Inflammatory macrophage treated with lipopolysaccharide for 1 hour (primary cell): ENCODE measurements around the gene TMPRSS13.
A peak's percentile ranks its signal among the peaks of the same experiment; 100 is the strongest.

Experiments used
- DNase-seq, 2 donors: peaks; one replicate each; pipeline ENCODE4 v3.0.0-alpha.2; 2020 to 2022

TMPRSS13 gene

DNA sequence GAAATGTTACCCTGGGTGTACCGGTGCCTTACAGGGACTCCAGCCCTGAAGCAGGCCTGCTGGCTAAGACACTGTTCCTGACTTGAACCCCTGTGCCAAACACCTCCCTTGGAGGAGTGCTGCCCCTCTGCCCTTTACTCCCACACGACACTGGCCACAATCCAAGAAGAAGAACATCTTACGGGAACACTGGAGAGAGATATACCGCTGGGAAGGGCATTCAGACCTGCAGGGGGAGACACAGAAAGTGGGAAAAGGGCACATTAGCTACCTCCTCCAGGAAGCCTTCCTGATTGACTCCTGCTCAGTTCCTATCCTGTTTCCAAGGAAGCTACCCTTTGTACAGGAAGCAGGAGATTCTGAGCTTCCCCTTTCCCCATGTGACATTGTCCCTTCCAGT is 18.7 kb downstream of the TMPRSS13 start:
- DNase-seq = no peak

DNA sequence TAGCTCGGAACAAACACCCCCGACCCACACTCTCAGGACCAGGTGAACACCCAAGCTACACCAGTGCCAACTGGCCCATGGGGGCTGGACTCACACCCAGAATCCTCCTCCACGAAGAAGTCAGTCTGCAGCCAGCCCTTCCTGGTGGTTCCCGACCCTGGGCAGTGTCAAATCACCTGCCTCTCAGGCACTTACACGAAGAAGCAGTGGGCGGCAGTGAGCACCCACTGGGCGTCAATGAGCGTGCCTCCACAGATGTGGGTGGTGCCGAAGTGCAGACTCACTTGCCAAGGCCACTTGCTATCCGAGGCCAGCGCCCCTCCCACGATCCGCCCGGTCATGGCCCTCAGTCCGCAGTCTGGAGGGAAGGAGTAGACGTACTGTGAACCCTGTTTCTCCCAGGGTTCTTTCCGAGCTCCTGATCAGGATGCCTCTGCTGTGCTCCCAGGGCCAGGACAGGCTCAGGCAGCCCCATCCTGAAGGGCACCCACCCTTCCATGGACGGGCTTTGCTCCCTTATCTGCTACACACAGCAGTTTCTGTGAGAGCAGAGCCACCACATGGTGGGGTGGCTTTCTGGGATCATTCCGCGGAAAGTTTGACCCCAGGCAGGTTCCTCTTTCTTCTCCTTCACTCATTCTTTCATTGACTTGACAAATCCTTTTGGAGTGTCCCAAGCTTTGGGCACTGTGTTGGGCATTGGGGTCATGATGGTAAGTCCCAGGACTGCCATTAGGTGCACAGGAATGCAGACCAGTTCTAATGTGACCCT is 19.4 kb downstream of the TMPRSS13 start:
- no peak for DNase-seq

DNA sequence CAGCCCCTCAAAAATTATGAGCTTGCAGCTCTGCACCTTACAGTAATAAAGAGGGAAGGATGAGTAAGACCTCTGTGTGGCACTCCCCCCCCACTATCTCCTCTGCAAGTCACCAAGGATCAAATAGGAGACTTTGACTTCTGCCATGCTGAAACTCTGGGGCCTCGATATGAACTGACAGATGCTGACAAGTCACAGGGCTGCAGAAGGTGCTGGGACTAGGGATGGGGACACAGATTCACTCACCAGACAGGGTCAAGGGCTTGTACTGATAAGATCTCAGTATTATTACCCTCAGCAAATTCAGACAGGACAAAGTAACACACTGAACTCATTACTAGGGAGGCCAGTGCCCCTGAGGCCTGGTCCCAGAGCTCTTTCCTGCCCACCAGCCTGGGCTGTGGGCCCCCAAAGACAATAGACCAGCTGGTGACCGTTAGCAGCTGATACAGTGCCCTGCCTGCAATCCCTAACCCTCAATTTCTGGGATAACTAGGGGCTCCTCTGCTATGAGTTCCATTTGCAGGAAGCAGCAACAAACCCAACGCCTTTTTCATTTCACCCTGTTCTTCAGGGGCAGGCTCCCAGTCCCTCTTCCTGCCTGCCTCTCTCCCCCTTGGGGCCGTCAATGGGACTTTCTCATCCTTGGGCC is 20.1 kb downstream of the TMPRSS13 start:
- no peak for DNase-seq

DNA sequence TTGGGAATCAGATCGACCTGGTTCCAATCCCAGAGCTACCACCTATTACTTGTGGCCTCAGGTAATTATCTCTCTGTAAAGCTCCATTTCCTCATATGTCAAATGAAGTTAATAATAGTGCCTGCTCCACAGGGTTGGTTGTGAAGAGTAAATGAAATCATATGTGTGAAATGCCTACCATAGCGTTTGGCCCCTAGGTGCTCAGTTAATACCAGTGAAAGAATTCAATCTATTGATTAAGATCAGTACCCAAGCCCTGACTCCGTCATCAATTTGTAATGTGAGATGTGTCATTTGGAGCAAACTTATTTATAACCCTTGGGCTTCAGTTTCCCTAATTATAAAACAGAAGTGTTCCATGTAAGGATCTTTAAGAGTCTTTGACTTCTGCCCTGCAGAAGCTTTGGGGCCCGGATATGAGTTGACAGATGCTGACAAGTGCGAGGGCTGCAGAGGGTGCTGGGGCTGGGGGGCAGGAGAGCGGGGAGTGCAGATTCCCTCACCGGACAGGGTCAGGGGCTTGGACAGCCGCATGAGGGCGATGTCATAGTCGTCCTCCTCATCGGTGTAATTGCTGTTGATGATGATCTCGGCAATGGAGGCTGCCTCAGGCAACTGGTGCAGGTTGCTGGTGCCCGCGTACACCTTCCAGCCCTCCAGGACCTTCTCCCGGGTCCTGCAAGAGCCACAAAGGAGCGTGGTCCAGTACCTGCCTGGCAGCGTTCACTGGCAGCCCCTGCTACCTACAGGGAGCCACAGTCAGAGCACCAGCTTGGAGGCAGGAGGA is 20.9 kb downstream of the TMPRSS13 start:
- DNase-seq = no peak

GRCh38 chr11:117907276-117908108 is 21.7 kb downstream of the TMPRSS13 start:
- DNase-seq = peak; percentile 97 to 100

GRCh38 chr11:117906710-117907109 is 22.5 kb downstream of the TMPRSS13 start:
- DNase-seq = no peak

DNA sequence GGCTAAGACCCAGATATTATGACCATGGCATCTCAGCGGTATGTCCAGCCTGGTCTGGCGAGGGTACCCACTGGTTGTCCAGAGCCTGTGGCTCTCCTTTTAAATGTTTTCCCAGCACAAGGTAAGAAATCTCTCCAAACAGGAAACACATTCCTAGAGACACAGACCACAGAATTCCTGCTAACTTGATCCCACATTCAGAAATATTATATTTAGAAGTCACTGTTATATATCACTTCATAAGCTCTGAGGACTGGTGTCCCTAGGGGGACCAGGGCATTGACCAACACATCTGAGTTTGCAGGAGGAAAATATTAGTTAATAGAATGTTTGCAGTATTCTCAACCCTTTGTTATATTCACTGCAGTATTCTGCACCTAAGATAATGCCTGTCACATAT is 23.1 kb downstream of the TMPRSS13 start:
- DNase-seq = no peak

DNA sequence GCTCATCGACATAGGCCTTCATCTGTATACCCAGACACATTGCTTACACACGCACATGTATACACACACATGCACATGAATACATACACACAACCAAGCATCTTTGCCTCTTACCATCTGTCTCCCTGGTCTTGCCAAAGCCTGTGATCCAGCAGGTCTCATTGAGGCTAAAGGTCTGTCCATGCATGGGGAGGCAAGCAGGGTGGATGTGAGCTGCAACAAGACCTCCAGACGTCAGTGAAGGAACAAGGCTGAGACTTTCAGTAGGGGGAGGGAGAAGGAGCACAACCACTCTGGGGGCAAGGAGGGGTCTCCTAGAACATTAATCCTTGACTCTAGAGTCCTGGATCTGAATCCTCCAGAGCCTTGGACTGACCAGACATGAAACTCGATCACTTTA is 23.7 kb downstream of the TMPRSS13 start:
- no peak for DNase-seq

DNA sequence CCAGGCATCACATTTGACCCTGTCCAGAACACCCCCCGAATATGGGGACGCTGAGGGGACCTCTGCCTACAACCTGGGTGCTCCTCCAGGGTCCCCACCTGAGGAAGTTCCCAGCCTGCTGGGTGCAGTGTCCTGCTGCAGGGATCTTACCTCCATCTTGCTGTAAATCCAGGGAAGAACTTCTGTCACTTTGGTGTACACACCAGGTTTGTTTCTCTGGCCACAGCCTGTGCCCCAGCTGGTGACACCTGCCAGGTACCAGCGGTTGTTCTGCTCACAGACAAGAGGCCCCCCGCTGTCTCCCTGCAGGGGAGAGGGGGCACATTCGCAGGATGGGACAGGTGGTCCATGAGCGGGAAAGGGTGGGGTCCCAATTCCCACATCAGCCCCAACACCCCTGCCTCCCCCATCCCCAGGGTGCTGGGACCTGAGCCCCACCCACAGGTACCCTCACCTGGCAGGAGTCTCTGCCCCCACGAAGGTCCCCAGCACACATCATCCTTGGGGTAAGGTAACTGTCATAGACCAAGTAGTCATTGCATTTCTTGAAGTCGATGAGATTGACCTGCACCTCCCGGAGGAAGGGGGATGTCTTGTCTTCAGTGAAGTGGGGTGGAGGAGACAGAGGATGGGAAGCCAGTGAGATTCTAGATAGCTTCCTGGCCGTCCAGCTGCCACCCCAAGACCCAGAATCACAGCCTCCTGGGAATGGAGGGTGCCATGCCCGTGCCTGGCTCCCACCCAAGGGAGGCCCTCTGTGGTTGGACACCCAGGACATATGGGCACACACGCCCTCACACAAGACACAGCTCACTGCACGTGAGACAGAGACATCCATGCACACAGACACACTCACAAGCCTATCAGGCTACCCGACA is 25.5 kb downstream of the TMPRSS13 start:
- no peak for DNase-seq

DNA sequence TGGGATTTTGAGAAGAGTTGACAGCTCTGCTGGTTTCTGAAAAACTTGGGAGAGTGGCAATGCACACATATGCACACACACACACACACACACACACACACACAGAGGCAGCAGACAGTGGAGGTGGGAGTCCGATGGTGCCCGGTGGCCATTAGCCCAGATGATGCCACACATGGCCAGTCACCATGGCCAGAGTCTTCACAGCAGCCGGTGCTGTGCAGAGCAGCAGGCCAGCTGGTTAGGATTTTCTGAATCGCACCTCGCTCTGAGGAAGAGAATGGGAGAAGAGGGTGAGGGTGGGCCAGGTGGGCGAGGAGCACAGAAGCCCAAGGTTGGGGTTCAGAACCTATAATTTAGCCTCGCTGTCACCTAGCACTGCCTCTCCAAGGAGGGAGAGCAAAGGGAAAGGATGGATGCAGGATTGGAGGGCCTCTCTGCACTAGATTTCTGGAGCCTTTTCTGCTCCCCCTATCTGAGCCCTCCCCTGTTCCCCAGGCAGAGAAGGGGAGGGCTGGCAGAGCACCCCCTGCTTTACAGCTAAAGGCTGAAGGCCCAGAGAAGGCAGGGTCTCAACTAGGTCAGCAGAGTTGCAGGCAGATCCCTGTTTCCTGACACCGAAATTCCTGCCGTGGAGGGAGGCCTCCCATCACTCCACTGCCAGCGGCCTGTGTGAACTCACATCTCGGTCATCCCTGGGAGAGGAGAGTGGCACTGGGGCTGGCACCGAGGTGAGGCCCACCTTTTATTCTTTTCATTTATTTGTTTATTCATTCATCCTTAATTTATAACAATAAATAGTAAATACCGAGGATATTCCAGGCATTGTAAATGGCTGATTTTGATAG is 27.0 kb downstream of the TMPRSS13 start:
- DNase-seq = no peak

- DNase-seq = no peak
Observed at GRCh38 chr11:117901601-117902000, 27.6 kb downstream of the TMPRSS13 start.

DNA sequence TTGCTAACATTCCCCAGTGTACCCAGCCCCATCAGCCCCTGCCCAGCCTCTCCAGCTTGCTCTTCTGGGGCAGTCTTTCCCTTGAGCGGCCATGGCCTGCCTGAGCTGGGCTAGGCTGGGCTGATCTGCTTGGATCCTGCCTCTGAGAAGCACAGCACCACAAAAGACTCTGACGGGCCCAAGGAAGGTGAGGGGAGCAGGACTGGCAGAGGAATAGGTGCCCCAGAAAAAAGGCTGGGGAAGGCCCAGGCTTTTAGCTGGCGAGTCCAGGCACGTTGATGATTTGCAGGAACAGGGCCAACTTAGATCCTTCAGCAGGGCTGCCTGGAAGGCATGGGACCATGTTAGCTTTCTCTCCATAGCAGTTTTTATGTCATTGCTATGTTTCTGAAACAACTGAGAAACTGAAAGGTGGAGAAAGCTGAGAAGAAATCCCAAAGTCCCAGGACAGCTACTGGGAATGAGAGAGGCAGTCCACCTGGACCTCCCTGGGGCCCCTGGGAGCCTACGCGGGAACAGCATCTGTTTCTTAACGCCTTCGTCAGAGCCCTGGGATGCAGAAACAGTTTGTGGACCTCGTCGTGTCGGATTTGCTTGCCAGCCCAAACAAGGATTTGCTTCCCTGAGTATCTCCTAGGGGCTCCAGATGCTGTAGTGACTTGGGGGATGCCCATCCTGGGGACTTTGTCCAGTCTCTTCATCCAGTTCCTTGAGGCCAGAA is 28.3 kb downstream of the TMPRSS13 start:
- no peak for DNase-seq

DNA sequence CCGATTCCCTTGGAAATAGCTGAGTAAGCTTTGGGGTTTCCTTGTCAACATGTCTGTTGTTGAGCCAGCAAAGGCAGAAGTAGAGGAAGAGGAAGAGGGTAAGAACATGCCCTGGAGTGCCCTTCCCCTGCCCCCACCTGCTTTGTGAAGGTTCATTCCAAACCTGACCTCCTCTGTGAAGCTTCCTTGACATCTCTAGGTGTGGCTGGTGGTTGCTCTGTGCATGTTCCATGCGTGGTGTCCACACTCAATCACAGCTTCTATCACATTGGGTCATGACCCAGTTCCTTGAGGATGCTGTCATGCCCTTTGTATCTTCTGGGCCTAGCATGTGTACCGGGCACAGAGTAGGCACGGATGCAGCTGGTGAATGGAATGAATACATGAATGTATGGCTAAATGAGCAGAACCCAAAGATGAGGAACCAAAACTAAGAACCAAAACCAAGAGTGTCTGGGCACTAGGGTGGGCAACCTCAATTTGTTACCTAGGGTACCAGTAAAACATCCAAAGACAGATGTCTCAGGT is 29.0 kb downstream of the TMPRSS13 start:
- peak; percentile 29 to 37 for DNase-seq

GRCh38 chr11:117898059-117898458 is 31.1 kb downstream of the TMPRSS13 start:
- DNase-seq = no peak

DNA sequence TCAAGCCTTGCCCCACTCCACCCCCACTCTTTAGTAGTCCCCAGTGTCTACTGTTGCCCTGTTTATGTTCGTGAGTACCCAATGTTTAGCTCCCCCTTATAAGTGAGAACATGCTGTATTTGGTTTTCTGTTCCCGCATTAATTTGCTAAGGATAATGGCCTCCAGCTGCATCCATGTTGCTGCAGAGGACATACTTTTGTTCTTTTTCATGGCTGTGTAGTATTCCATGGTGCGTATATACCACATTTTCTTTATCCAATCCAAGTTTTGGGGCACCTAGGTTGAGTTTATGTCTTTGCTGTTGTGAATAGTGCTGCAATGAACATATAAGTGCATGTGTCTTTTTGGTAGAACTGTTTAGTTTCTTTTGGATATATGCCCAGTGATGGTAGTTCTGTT is 36.6 kb downstream of the TMPRSS13 start:
- no peak for DNase-seq

DNA sequence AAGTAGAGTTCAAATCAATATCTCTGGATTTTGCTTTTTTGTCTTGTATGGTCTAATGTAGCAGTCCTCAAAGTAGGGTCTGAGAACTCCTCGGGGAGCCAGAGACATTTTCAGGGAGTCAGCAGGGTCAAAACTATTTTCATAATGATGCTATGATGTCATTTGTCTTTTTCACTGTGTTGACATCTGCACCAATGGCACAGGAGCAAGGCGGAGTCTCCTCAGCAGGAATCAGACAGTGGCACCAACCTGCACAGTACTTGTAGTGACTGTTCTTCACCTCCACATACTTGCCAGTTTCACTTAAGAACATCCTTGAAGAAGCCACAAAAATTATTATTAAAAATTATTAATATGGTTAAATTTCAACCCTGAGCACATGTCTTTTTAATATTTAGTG is 37.8 kb downstream of the TMPRSS13 start:
- no peak for DNase-seq

- no peak for DNase-seq
Observed at GRCh38 chr11:117888139-117888566, 41.0 kb downstream of the TMPRSS13 start.

- no peak for DNase-seq
Observed at GRCh38 chr11:117887431-117888138, 41.6 kb downstream of the TMPRSS13 start.

GRCh38 chr11:117885777-117886176 is 43.4 kb downstream of the TMPRSS13 start:
- DNase-seq = no peak
